Measurements from ENCODE around the gene OSM.

Gene OSM

GRCh38 chr22:30265131-30265720, 1.4 kb downstream of the OSM start:
- no peak for DNase-seq

DNA sequence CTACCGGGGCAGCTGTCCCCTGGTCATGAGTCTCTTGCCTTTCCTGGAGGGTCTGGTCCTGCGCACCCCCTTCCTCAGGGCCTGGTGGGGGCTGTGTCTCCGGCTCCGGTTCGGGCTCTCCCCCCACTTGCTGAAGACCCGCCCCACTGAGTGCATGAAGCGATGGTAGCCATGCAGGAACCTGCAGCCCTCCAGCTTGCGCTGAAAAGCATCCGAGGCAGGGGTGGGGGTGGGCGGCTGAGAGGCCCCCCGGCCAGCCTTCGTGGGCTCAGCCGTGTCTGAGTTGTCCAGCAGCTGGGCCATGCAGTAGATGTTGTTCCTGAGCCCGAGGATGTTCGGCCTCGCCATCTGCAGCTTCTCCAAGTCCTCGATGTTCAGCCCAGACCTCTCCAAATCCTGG, 2.8 kb downstream of the OSM start:
- DNase-seq, result no peak

GRCh38 chr22:30262917-30263741, 3.5 kb downstream of the OSM start:
- DNase-seq, result peak in 51 of 58 donors; percentile 8 to 81 (median 48)

- DNase-seq, result no peak
These were observed 4.5 kb downstream of the OSM start for GRCh38 chr22:30262112-30262511.

- DNase-seq, result no peak
These were observed 5.5 kb downstream of the OSM start for GRCh38 chr22:30261134-30261533.

DNA sequence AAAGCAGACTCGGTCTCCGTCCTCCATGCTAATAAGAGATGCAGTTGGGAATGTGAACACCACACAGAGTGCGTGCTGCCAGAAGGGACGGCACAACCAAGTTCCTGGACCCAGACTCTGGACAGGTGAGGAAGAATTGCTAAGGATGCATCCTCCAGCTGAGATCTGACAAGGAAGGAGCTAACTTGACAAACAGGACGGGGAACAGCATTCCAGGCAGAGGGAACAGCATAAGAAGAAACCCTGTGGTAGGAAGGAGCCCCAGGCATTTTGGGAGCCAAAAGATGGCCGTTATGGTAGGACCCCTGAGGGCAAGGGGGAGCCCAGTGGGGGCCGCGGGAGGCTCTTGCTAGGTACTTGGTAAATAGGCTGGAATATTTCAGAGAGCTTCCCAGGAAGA, 6.0 kb downstream of the OSM start:
- DNase-seq, result no peak

GRCh38 chr22:30260276-30260675, 6.4 kb downstream of the OSM start:
- DNase-seq, result no peak

DNA sequence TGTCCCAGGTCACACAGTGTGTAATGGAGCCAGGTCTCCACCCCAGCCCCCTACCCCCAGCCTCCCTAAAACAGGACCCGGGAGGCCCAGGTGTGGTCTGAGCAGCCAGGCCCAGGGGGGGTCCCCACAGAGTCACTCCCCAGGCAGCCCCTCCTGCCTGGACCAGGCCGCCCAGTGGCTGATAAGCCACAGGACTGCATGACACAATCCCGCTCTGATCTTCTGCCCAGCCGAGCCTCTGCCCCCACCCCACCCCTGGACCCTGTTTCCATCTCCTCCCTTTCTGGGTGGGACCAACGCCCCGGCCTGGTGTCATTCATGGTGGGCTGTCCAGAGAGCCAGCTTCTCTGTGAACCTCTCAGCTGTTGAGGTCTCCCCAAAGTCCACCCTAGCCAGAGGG, 12.3 kb downstream of the OSM start:
- DNase-seq, result no peak

DNA sequence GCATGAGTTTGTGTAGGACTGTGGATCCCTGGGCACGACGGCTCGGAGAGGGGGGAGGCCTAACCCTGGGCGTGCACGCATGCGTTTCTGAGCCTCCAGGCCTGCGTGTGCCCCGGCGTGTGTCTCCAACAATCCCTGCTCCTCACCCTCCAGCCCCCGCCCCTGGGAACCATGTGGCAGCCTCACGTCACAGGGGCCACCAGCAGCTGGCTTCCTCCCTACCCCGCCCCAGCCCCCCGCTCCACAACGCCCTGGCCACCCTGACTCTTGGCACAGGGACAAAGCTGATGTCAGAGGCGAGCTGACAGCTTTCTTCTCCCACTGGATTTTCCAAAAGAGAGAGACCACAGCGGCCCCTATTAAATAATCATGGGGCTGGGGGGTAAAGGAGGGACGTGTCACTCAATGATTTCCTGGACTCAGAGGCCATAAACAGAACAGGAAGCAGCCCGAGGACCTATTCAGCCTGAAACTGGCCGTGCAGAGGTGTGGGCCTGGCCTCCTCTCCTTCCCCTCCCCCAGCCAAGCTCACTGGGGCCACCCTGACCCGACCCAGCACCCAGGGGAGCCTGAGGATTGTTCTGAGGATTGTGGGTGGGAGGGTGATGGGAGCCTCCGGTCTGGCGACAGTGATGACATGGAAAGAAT, 13.3 kb downstream of the OSM start:
- DNase-seq, result peak in 40 of 58 donors; percentile 10 to 82 (median 46)

- peak in 1 of 58 donors; percentile 53 for DNase-seq
These were observed 14.0 kb downstream of the OSM start for GRCh38 chr22:30252411-30253204.

- no peak for DNase-seq
These were observed 14.9 kb downstream of the OSM start for GRCh38 chr22:30251711-30252110.

DNA sequence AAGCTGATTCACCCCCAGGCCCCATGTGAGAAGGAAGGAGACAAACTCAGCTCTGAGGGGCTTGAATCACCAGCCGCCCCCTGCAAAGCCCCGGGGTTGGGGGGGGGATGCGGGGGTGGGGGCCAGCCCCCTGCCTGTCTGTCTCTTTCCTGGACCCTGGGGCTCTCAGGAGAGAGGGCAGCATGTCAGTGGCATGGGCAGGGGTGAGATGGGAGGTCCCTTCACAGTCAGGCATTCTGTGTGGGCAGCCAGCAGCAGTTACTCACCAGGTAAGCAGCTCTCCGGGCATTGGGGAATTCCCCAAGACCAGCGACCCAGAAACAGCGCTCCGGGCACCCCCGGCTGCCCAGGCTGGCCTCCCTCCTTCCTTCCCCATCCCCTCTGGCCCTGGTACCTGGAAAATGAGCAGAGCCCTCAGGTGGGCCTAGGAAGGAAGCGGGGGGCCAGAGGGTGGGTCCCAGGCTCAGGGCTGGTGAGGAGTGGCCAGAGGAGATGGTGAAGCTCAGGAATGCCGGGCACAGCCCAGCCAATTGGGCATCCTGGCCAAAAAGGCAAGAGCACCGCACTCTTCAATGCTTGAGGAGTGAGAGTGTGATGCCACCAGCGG, 15.9 kb downstream of the OSM start:
- DNase-seq, result no peak

DNA sequence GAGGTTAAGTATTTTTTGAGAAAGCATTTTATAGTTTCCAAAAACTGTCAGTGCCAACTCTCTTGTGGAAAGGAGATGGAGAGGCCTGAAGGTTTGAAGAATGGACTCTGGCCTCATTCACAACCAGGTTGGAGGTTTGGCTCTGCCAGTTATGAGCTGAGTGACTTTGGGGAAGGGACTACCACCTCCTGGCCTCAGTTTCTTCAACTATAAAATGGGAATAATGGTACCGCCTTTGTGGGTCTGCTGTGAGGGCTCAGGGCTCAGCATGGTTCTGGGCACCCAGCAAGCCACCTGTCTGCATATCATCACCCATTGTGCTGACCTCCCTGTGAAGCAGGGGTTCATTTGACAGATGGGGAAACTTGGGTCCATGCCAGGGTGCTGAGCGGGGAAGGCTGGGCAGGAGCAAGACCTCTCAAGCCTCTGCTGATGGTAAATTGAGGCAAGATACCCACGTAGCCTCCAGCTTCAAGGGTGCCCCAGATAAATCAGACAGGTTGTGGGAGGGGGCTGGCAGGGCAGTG, 16.5 kb downstream of the OSM start:
- DNase-seq, result no peak

- no peak for DNase-seq
These were observed 17.3 kb downstream of the OSM start for GRCh38 chr22:30249049-30250038.

GRCh38 chr22:30248484-30248883, 18.2 kb downstream of the OSM start:
- no peak for DNase-seq

DNA sequence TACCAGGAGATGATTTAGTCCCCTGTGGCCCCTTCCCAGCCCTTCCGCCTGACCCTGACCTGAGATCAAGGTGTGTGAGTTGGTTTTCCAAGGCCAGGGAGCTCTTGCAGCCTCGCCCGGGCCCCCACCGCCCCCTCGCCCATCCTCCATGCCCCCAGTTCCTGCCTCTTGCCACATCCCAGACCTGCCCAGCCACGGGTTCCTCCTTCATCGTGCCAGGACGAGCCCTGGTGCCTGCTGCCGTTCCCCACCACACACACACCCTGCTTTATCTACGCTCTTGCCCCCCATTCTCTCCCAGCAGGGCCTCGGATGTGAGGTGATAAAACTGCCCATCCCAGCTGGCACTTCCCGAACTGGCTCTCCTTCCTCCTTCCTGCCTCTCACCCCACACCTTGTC, 18.7 kb downstream of the OSM start:
- no peak for DNase-seq

GRCh38 chr22:30247561-30247960, 19.1 kb downstream of the OSM start:
- DNase-seq, result no peak

DNA sequence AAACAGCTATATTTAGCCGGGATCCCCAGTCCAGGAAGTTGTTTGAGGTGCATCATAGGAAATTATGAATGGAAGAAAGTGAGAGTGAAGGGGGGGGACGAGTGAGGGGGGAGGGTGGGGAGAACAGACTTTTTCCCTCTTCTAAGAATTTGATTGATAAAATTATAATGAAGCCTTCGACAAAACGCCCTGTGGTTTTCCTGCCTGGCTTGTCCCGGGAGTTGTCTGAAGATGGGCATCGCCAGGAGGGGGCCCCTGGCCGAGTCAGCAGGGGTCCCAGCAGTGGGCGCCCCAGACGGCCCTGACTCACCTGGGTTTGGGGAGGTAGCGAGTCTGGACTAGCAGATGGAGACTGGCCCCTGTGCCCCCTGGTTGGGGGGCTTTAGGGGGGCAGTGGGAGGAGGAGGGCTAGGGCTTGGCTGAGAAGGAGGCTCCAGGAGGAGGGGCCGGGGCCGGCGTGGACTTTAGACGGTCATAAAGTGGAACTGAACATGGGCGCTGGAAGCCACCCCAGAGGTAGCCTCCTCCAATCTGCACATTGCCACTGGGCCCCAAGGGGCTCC, 19.8 kb downstream of the OSM start:
- DNase-seq, result no peak

Measured in anterior cingulate cortex (tissue), 58 donors.